Calu3 (cell line): Measurements from ENCODE around the gene ZNF783. TPM values are rescaled to one million over a fixed set of nuclear protein-coding genes. Genes with fewer than 3 reads are reported as not detected.

Experiments
- BruUV-seq: library from RNA; stranded (reverse); fragments of 400-500 nt; replicated peaks from 2 replicates; lab custom pipeline; 2021; lab: Mats Ljungman, UMichigan
- CTCF ChIA-PET: fragments of 300-600 bp; sonication (Branson Sonifier 250); formaldehyde crosslinking; loops from one replicate; lab custom pipeline; 2022; ENCODE audit warnings: antibody characterized with exemption; lab: Charles Lee
- DNase-seq: peaks from one replicate; pipeline ENCODE4 v3.0.0; 2022
- H3K27ac Mint-ChIP-seq: one replicate; pipeline ENCODE4 v1.8.0; 2022; ENCODE audit warnings: mixed read lengths; ENCODE audit not compliant: unreplicated experiment
- H3K27me3 Mint-ChIP-seq: one replicate; pipeline ENCODE4 v1.8.0; 2022; ENCODE audit warnings: mixed read lengths; ENCODE audit not compliant: unreplicated experiment
- H3K36me3 Mint-ChIP-seq: one replicate; pipeline ENCODE4 v1.8.0; 2022; ENCODE audit warnings: mild to moderate bottlenecking, moderate library complexity, mixed read lengths; ENCODE audit not compliant: insufficient read depth, unreplicated experiment
- H3K4me1 Mint-ChIP-seq: one replicate; pipeline ENCODE4 v1.8.0; 2022; ENCODE audit warnings: mild to moderate bottlenecking, low read depth, mixed read lengths; ENCODE audit not compliant: unreplicated experiment
- H3K4me3 Mint-ChIP-seq: one replicate; pipeline ENCODE4 v1.8.0; 2022; ENCODE audit warnings: mild to moderate bottlenecking, low read depth, moderate library complexity, mixed read lengths; ENCODE audit not compliant: unreplicated experiment
- H3K9me3 Mint-ChIP-seq: one replicate; pipeline ENCODE4 v1.8.0; 2022; ENCODE audit warnings: low read depth, mixed read lengths; ENCODE audit not compliant: unreplicated experiment
- intact Hi-C: fragments of 100-400 bp; cut with micrococcal nuclease; formaldehyde crosslinking; loops from one replicate; pipeline ENCODE4 v1.10.0; 2022; ENCODE audit not compliant: unreplicated experiment
- total RNA-seq: library from RNA; stranded (reverse); gene quantifications from 2 replicates; pipeline ENCODE4 v1.2.3, GENCODE V29; 2022
- TF ChIP-seq, protein P1 (sequence below): fragments of 200-600 bp; IDR thresholded peaks from one replicate; pipeline ENCODE4 v1.8.0; 2022; ENCODE audit warnings: antibody characterized with exemption; ENCODE audit not compliant: unreplicated experiment

Gene ZNF783
- total RNA-seq, 1 experiment from 2014 or later: 17.8 TPM

DNA sequence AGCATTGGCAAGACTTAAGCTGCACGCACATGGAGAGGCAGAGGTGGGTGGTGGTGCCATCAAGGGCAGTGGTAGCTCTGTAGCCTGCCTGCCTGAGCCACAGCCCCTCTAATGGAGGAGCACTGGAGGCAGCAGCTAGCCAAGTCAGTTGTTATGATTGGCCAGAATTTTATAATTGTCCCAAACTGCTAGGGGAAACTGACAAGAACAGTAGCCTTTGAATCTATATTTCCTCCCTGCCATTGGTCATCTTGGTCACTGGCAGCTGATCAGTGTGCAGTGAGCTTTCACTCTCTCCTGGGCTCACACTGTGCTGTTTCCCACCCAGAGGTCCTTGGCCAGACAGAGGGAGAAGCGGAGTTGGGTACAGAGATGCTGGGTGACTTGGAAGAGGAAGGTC, 9.6 kb upstream of the ZNF783 start:
- no TSS peak for BruUV-seq
- DNase-seq: no peak
- Mint-ChIP-seq H3K27me3 (no peaks in the 10 kb centered on the region), H3K9me3 (no peaks in the 10 kb centered on the region), H3K4me1 (no peaks in the 10 kb centered on the region), H3K4me3 (no peak overlapping the region), H3K36me3 (peaks cover 15% of the 10 kb centered on the region), H3K27ac (no peak overlapping the region)
- intact Hi-C loops: no loop called here
- CTCF ChIA-PET: no interaction called here
- TF ChIP-seq, protein P1, sequence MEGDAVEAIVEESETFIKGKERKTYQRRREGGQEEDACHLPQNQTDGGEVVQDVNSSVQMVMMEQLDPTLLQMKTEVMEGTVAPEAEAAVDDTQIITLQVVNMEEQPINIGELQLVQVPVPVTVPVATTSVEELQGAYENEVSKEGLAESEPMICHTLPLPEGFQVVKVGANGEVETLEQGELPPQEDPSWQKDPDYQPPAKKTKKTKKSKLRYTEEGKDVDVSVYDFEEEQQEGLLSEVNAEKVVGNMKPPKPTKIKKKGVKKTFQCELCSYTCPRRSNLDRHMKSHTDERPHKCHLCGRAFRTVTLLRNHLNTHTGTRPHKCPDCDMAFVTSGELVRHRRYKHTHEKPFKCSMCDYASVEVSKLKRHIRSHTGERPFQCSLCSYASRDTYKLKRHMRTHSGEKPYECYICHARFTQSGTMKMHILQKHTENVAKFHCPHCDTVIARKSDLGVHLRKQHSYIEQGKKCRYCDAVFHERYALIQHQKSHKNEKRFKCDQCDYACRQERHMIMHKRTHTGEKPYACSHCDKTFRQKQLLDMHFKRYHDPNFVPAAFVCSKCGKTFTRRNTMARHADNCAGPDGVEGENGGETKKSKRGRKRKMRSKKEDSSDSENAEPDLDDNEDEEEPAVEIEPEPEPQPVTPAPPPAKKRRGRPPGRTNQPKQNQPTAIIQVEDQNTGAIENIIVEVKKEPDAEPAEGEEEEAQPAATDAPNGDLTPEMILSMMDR: no peak

DNA sequence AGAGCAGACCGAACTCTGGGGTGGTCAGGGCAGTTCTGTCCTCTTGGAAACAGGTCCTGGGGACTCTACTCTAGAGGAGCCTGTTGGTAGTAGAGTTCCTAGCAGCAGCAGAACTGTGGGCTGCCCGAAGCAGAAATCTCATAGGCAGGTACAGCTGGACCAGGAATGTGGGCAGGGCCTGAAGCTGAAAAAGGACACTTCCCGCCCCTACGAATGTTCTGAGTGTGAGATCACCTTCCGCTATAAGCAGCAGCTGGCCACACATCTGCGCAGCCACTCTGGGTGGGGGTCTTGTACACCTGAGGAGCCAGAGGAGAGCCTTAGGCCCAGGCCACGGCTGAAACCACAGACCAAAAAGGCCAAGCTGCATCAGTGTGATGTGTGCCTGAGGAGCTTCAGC, 8.3 kb upstream of the ZNF783 start:
- H3K27ac Mint-ChIP-seq: no peak overlapping the region
- TF ChIP-seq, protein P1: no peak
- CTCF ChIA-PET: no interaction called here
- H3K36me3 Mint-ChIP-seq: peaks cover 20% of the 10 kb centered on the region
- H3K27me3 Mint-ChIP-seq: no peaks in the 10 kb centered on the region
- no peaks in the 10 kb centered on the region for H3K4me1 Mint-ChIP-seq
- intact Hi-C loops: no loop called here
- H3K4me3 Mint-ChIP-seq: no peak overlapping the region
- no peak for DNase-seq
- H3K9me3 Mint-ChIP-seq: no peaks in the 10 kb centered on the region
- no TSS peak for BruUV-seq

DNA sequence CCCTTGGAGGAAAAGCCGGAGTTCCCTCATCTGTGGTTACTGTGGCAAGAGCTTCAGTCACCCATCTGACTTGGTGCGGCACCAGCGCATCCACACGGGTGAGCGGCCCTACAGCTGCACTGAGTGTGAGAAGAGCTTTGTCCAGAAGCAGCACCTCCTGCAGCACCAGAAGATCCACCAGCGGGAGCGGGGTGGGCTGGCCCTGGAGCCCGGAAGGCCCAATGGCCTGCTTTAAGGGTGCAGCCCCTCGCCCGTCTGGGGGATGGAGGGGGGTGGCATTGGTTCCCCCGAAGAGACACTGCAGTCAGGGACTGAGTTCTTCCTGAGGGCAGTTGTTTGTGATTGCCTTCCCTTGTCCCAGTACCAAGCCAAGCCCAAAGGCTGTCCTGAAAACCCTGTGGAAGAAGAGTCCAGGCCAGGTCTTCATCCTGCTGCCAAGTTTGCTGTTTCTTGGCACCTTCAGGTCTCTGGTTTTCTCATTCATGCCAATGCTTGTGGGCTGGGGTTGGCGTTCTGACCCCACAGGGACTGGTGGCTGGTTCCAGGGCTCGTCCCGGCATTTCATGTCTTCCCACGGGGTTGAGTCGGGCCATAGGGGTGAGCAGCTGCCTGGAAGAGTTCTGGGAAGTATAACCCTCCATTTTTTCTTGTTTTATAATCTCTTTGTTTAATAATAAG, 7.7 kb upstream of the ZNF783 start:
- intact Hi-C loops: no loop called here
- Mint-ChIP-seq H3K4me1 (no peaks in the 10 kb centered on the region), H3K4me3 (no peak overlapping the region), H3K27me3 (no peaks in the 10 kb centered on the region), H3K27ac (no peak overlapping the region), H3K36me3 (peaks cover 20% of the 10 kb centered on the region), H3K9me3 (no peaks in the 10 kb centered on the region)
- CTCF ChIA-PET: no interaction called here
- BruUV-seq: no TSS peak
- no peak for DNase-seq
- TF ChIP-seq, protein P1: no peak

DNA sequence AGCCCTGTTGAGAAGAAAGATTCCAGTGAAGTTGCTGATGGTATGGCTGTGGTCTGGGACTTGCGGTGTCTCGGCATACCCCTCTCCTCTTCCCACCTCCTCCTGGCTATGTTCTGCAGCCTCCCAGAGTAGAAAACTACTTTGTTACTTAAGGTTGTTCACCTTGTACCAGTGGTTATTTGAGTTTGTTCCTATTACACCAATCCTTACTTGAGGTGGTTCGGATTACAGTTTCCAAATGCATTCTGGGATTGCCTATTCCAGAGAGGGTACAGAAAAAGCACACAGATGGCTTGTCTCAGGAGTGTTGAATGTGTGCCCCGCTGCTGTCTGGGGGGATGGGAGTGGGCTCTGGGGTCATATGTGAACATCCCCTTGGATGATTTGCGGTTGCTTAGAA, 6.8 kb upstream of the ZNF783 start:
- TF ChIP-seq, protein P1: no peak
- intact Hi-C loops: no loop called here
- CTCF ChIA-PET: no interaction called here
- Mint-ChIP-seq H3K27me3 (no peaks in the 10 kb centered on the region), H3K27ac (no peak overlapping the region), H3K36me3 (peaks cover 17% of the 10 kb centered on the region), H3K4me1 (no peaks in the 10 kb centered on the region), H3K9me3 (no peaks in the 10 kb centered on the region), H3K4me3 (no peak overlapping the region)
- BruUV-seq: no TSS peak
- no peak for DNase-seq
